IMR-90 (cell line): ENCODE results near the gene EEF1AKMT2. TPM values are rescaled to one million over a fixed set of nuclear protein-coding genes. Genes with fewer than 3 reads are reported as not detected.

Experiments used
- ATAC-seq: fragments of 200-7000 bp; cut with Tn5 transposase; 2 replicates; pipeline ENCODE4 v1.9.1; 2020; ENCODE audit warnings: low read depth, mild to moderate bottlenecking, moderate library complexity
- BruUV-seq: library from RNA; stranded (reverse); fragments of 400-500 nt; replicated peaks from 2 replicates; lab custom pipeline; 2021; lab: Mats Ljungman, UMichigan
- CTCF ChIA-PET: fragments of 300-600 bp; formaldehyde crosslinking; extraction: SDS; loops from one replicate; lab custom pipeline; 2021; ENCODE audit warnings: antibody characterized with exemption; lab: Yijun Ruan, JAX
- POLR2A ChIA-PET: fragments of 300-600 bp; sonication (Branson Sonifier 250); formaldehyde crosslinking; loops from one replicate; lab custom pipeline; 2022; ENCODE audit warnings: antibody characterized with exemption; ENCODE audit not compliant: unreplicated experiment; lab: Charles Lee
- DNase-seq: peaks from one replicate; pipeline ENCODE4 v3.0.0; 2013
- H2AFZ ChIP-seq: replicated peaks from 2 replicates; pipeline ENCODE3; 2013; ENCODE audit warnings: low read length, mild to moderate bottlenecking; ENCODE audit not compliant: poor library complexity
- H2AK5ac ChIP-seq: 2 replicates; pipeline ENCODE4 v1.6.1; 2013; ENCODE audit warnings: low read depth, low read length, inconsistent platforms
- H2AK9ac ChIP-seq: replicated peaks from 2 replicates; pipeline ENCODE3; 2013; ENCODE audit warnings: mild to moderate bottlenecking, low read depth, low read length, moderate library complexity; ENCODE audit not compliant: poor library complexity
- H2BK120ac ChIP-seq: 2 replicates; pipeline ENCODE4 v1.6.1; 2013; ENCODE audit warnings: low read depth, low read length, inconsistent platforms
- H2BK15ac ChIP-seq: 3 replicates; pipeline ENCODE4 v1.6.1; 2013; ENCODE audit warnings: low read depth, low read length, inconsistent platforms
- H2BK20ac ChIP-seq: 2 replicates; pipeline ENCODE4 v1.6.1; 2013; ENCODE audit warnings: low read depth, mild to moderate bottlenecking, inconsistent platforms, low read length, moderate library complexity
- H2BK5ac ChIP-seq: 2 replicates; pipeline ENCODE4 v1.6.1; 2013; ENCODE audit warnings: mild to moderate bottlenecking, low read depth, low read length, inconsistent platforms; ENCODE audit not compliant: poor library complexity, severe bottlenecking
- H3K14ac ChIP-seq: replicated peaks from 2 replicates; pipeline ENCODE4 v1.6.1; 2013; ENCODE audit warnings: low read depth, low read length, inconsistent platforms
- H3K18ac ChIP-seq: 2 replicates; pipeline ENCODE4 v1.6.1; 2013; ENCODE audit warnings: low read depth, low read length, control low read depth
- H3K23ac ChIP-seq: 2 replicates; pipeline ENCODE4 v1.6.1; 2013; ENCODE audit warnings: low read depth, low read length, inconsistent platforms
- H3K27ac ChIP-seq: 2 replicates; pipeline ENCODE4 v1.5.1; 2013; ENCODE audit warnings: mild to moderate bottlenecking, control low read depth, low read length; ENCODE audit not compliant: insufficient read depth
- H3K27me3 ChIP-seq: 2 replicates; pipeline ENCODE4 v1.6.1; 2013; ENCODE audit warnings: low read length; ENCODE audit not compliant: control insufficient read depth, insufficient read depth
- H3K36me3 ChIP-seq: 2 replicates; pipeline ENCODE4 v1.6.1; 2013; ENCODE audit warnings: low read length, mixed read lengths; ENCODE audit not compliant: control insufficient read depth, insufficient read depth
- H3K4ac ChIP-seq: 2 replicates; pipeline ENCODE4 v1.6.1; 2013; ENCODE audit warnings: low read depth, low read length, inconsistent platforms
- H3K4me1 ChIP-seq: 2 replicates; pipeline ENCODE4 v1.6.1; 2013; ENCODE audit warnings: low read length, mixed read lengths; ENCODE audit not compliant: control insufficient read depth, insufficient read depth
- H3K4me2 ChIP-seq: 2 replicates; pipeline ENCODE4 v1.6.1; 2013; ENCODE audit warnings: low read depth, mild to moderate bottlenecking, control low read depth, low read length, moderate library complexity
- H3K4me3 ChIP-seq: 2 replicates; pipeline ENCODE4 v1.5.1; 2013; ENCODE audit warnings: low read depth, mild to moderate bottlenecking, control low read depth, low read length, moderate library complexity; ENCODE audit not compliant: insufficient read depth
- H3K56ac ChIP-seq: 2 replicates; pipeline ENCODE4 v1.6.1; 2013; ENCODE audit warnings: low read length, inconsistent platforms; ENCODE audit not compliant: insufficient read depth; ENCODE audit errors: extremely low read depth
- H3K79me1 ChIP-seq, 2 experiments: 2 replicates each; pipeline ENCODE4 v1.6.1; 2013; ENCODE audit warnings: low read length in 2 of 2, inconsistent platforms in 1 of 2, low read depth in 1 of 2
- H3K9ac ChIP-seq: 2 replicates; pipeline ENCODE4 v1.6.1; 2013; ENCODE audit warnings: low read depth, low read length, control low read depth
- H3K9me1 ChIP-seq: 2 replicates; pipeline ENCODE4 v1.6.1; 2013; ENCODE audit warnings: low read length, inconsistent platforms; ENCODE audit not compliant: insufficient read depth
- H3K9me3 ChIP-seq: 2 replicates; pipeline ENCODE4 v1.6.1; 2013; ENCODE audit warnings: low read length; ENCODE audit not compliant: control insufficient read depth, insufficient read depth
- H4K20me1 ChIP-seq: 2 replicates; pipeline ENCODE4 v1.6.1; 2013; ENCODE audit warnings: low read length, inconsistent platforms; ENCODE audit not compliant: insufficient read depth
- H4K5ac ChIP-seq: 2 replicates; pipeline ENCODE4 v1.6.1; 2013; ENCODE audit warnings: mild to moderate bottlenecking, low read depth, low read length, control low read depth
- H4K8ac ChIP-seq, 2 experiments: 2 replicates each; pipeline ENCODE4 v1.6.1; 2013; ENCODE audit warnings: low read depth in 2 of 2, low read length in 2 of 2, control low read depth in 1 of 2, inconsistent platforms in 1 of 2
- H4K91ac ChIP-seq: 2 replicates; pipeline ENCODE4 v1.6.1; 2013; ENCODE audit warnings: low read depth, low read length, inconsistent platforms; ENCODE audit not compliant: insufficient read depth
- BHLHE40 ChIP-seq: fragments of 150-350 bp; IDR thresholded peaks from 2 replicates; pipeline ENCODE4 v1.6.1; 2016; ENCODE audit warnings: mild to moderate bottlenecking, low read depth, low read length
- MAFK ChIP-seq: IDR thresholded peaks from 2 replicates; pipeline ENCODE4 v1.6.1; 2012; ENCODE audit warnings: low read depth, low read length, improper control_type of control experiment
- MAZ ChIP-seq: IDR thresholded peaks from 2 replicates; pipeline ENCODE4 v1.6.1; 2012; ENCODE audit warnings: low read depth, mild to moderate bottlenecking, low read length, improper control_type of control experiment, moderate library complexity, borderline replicate concordance
- MXI1 ChIP-seq: IDR thresholded peaks from 2 replicates; pipeline ENCODE4 v1.6.1; 2012; ENCODE audit warnings: low read depth, mild to moderate bottlenecking, low read length, moderate library complexity, borderline replicate concordance
- WGBS, 2 experiments: methylation state at CpG; one replicate each; pipeline versions ENCODE4 v1.1.5 to v1.1.7; 2013; ENCODE audit warnings: missing lambda C conversion rate in 2 of 2; ENCODE audit not compliant: insufficient read length in 1 of 2; ENCODE audit errors: extremely low coverage in 2 of 2; 5-methylcytosine and 5-hydroxymethylcytosine counted together
- dilution Hi-C: fragments of 300-500 bp; cut with HindIII; formaldehyde crosslinking; loops from one replicate; pipeline ENCODE4 v1.14.3; 2018; ENCODE audit warnings: low sequenced_read_pairs; ENCODE audit not compliant: unreplicated experiment
- in situ Hi-C: fragments of 300-500 bp; cut with MboI; formaldehyde crosslinking; loops from 3 replicates; pipeline ENCODE4 v1.14.3; 2019; ENCODE audit warnings: low sequenced_read_pairs, inconsistent platforms, mixed read lengths
- intact Hi-C: fragments of 100-400 bp; cut with micrococcal nuclease; formaldehyde crosslinking; loops from 2 replicates; pipeline ENCODE4 v1.10.0; 2022
- polyA plus RNA-seq, 3 experiments: library from polyadenylated mRNA; depleted of rRNA; stranded (reverse); fragments of >200 nt; gene quantifications; 2 replicates each; pipeline ENCODE4 v1.2.3, GENCODE V29; 2012; ENCODE audit warnings: low replicate concordance in 1 of 3
- total RNA-seq: library from RNA; depleted of rRNA; stranded (reverse); fragments of >200 nt; gene quantifications from 2 replicates; pipeline ENCODE4 v1.2.3, GENCODE V29; 2012

Gene EEF1AKMT2
- total and polyA plus RNA-seq, 2 of the 4 experiments (the other 2 are of a cell fraction): 9.7 to 12.7 TPM

- Histone ChIP-seq H4K20me1 (no peaks in the 10 kb centered on the region), H3K9ac (no peak overlapping the region), H3K56ac (no peak overlapping the region), H3K4me1 (no peaks in the 10 kb centered on the region), H3K79me1 (peaks cover 5 to 8% of the 10 kb centered on the region in 2 experiments; a peak in 3 of 4 replicates), H3K9me1 (0 out of 2 replicates have a peak, but pooled peaks cover 2% of the 10 kb centered on the region), H2BK15ac (no peak overlapping the region), H3K18ac (no peak overlapping the region), H3K23ac (no peak overlapping the region), H4K91ac (no peak overlapping the region), H4K8ac (no peak overlapping the region), H2AK9ac (no peak overlapping the region), H3K36me3 (peaks cover 9% of the 10 kb centered on the region), H2AFZ (no peak overlapping the region), H3K27me3 (no peaks in the 10 kb centered on the region), H2AK5ac (no peak overlapping the region), H3K4ac (no peak overlapping the region), H3K9me3 (no peaks in the 10 kb centered on the region), H2BK120ac (no peak overlapping the region), H3K4me2 (no peak overlapping the region), H4K5ac (no peak overlapping the region), H3K14ac (no peak overlapping the region), H3K4me3 (no peak overlapping the region), H3K27ac (no peak overlapping the region), H2BK20ac (no peak overlapping the region), H2BK5ac (no peak overlapping the region)
- BruUV-seq: no TSS peak
- dilution Hi-C loops: no loop called here
- no peak for ATAC-seq
- ChIA-PET POLR2A (interaction anchor here (0.5 kb wide), 1 partner anchor 13 kb away, joined by 6 read pairs; no protein-coding TSS in a partner anchor), CTCF (interaction anchor here (1.5 kb wide), 1 partner anchor 11 kb away, joined by 3 read pairs; no protein-coding TSS in a partner anchor)
- DNase-seq: no peak
- WGBS, 2 experiments: no CpG with 5 or more reads among the region's 5 CpGs
- in situ Hi-C loops: no loop called here
- intact Hi-C loops: no loop called here
- TF ChIP-seq MXI1 (no peak), MAFK (no peak), BHLHE40 (no peak), MAZ (no peak)
These were observed 35.4 kb downstream of the EEF1AKMT2 start for GRCh38 chr10:124756156-124756903.
